8988T (cell line): ENCODE measurements around the gene AP4M1.
"Not testable (repeated sequence)": the region's sequence is repeated elsewhere in the genome, so short reads cannot be mapped to it uniquely, and the experiment has no call there.

Source experiments
- DNase-seq: peaks from one replicate; pipeline ENCODE4 v3.0.0; 2011

The AP4M1 gene

DNA sequence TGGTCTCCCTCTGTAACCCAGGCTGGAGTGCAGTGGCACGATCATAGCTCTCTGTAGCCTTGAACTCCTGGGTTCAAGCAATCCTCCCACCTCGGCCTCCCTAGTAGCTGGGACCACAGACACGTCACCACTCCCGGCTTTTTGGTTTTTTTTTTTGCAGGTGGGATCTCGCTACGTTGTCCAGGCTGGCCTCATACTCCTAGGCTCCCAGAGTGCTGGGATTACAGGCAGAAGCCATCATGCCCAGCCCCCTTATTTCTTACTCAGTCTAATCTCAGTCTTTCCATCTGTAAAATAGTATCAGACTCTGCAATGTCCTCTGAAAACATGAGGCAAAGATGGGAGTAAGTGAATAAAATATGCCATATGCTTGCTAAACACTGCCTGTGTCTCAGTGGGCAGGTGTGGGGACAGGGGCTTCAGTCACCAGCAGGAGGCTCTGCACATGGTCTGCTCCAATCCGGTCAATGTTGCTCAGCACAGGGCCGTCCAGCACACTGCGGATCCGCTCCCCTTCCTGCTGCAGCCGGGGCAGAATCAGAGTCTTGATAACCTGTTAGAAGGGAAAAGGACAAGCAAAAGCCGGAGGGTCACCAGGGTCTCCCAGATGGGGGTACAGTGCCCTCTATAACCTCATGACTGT is 8.2 kb downstream of the AP4M1 start:
- no peak for DNase-seq

- DNase-seq: no peak
Observed at GRCh38 chr7:100111156-100111555, 9.7 kb downstream of the AP4M1 start.

- DNase-seq: no peak
Observed at GRCh38 chr7:100111914-100112313, 10.5 kb downstream of the AP4M1 start.

- DNase-seq: no peak
Observed at GRCh38 chr7:100115026-100115425, 13.6 kb downstream of the AP4M1 start.

DNA sequence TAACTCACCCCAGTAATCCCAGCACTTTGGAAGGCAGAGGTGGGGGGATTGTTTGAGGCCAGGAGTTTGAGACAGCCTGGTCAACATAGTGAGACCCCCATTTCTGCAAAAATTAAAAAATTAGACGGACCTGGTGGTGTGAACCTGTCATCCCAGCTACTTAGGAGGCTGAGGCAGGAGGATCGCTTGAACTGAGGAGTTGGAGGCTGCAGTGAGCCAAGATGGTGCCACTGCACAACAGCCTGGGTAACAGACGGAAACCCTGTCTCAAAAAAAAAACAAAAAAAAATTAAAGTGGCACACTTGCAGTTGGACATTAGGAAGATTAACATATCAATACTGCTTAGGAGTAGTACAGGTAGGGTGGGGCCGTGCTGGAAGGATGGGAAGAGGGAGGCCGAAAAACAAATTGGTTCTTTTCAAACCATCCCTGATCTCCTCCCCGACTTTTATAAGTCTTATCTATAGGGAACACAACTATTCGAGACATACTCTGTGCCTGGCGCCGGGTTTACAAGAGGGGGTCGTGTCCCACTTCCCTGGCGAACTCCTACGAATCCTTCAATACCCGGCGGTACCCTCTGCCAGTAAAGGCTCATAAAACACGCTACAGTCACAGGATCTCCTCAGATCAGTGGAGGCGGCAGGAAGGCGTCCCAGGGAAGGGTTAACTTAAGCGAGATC is 17.1 kb downstream of the AP4M1 start:
- no peak for DNase-seq

- DNase-seq: peak; percentile 86
Observed at GRCh38 chr7:100119072-100119969, 17.9 kb downstream of the AP4M1 start, which contains the start of the genes CNPY4 and TAF6. Gene CNPY4, plus strand, starts transcription at chr7:100119634. Its CDS starts 111 bp downstream, at chr7:100119745. Gene TAF6, minus strand, starts transcription at chr7:100119358. Its CDS starts 5,149 bp downstream, at chr7:100114209.

GRCh38 chr7:100119970-100120732 is 18.7 kb downstream of the AP4M1 start:
- peak; percentile 59 for DNase-seq

DNA sequence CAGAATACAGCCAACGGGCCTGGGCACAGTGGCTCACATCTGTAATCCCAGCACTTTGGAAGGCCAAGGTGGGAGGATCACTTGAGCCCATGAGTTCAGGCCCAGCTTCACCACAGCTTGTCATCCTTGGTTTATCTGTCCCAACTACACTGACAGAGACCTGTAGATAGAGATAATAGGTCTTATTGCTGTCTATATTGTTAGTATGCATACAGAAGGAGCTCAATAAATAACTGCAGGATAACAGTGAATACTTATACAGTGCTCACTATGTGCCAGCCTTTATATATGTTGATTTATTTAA is 19.2 kb downstream of the AP4M1 start:
- no peak for DNase-seq

- DNase-seq: no peak
Observed at GRCh38 chr7:100122067-100122466, 20.6 kb downstream of the AP4M1 start.

- no peak for DNase-seq
Observed at GRCh38 chr7:100122568-100122967, 21.1 kb downstream of the AP4M1 start.

DNA sequence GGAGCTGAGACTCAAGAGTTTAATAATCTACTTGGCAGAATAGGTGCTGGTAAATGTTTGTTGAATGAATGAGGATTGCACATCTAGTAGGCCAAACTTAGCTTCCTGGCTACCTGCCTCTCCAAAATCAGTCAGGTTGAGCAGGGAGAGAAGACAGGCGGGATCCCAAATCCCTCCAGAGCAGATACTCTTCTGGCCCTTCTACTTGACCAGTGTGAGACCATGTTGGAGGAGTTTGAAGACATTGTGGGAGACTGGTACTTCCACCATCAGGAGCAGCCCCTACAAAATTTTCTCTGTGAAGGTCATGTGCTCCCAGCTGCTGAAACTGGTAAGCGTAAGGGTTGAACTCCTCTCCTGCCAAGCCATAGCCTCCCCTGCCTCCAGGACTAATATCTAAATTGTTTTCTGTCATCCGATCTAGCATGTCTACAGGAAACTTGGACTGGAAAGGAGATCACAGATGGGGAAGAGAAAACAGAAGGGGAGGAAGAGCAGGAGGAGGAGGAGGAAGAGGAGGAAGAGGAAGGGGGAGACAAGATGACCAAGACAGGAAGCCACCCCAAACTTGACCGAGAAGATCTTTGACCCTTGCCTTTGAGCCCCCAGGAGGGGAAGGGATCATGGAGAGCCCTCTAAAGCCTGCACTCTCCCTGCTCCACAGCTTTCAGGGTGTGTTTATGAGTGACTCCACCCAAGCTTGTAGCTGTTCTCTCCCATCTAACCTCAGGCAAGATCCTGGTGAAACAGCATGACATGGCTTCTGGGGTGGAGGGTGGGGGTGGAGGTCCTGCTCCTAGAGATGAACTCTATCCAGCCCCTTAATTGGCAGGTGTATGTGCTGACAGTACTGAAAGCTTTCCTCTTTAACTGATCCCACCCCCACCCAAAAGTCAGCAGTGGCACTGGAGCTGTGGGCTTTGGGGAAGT is 23.1 kb downstream of the AP4M1 start:
- DNase-seq: no peak

GRCh38 chr7:100126239-100126930 is 24.9 kb downstream of the AP4M1 start:
- DNase-seq: no peak

GRCh38 chr7:100126931-100127865 is 25.8 kb downstream of the AP4M1 start, which contains the start of gene MBLAC1:
Gene MBLAC1, plus strand, starts transcription at chr7:100126967. Its CDS starts 429 bp downstream, at chr7:100127396.
- DNase-seq: peak; percentile 65

GRCh38 chr7:100127866-100128636 is 26.6 kb downstream of the AP4M1 start:
- no peak for DNase-seq

DNA sequence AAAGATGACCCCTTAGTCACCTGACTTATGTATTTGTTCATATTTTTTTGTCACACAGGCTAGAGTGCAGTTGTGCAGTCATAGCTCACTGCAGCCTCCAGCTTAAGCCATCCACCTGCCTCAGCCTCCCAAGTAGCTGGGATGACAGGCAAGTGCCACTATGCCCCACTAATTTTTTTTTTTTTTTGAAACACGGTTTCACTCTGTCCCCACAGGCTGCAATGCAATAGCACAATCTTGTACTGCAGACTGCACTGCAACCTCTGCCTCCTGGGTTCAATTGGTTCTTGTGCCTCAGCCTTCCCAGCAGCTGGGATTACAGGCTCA is 27.2 kb downstream of the AP4M1 start:
- no peak for DNase-seq

DNA sequence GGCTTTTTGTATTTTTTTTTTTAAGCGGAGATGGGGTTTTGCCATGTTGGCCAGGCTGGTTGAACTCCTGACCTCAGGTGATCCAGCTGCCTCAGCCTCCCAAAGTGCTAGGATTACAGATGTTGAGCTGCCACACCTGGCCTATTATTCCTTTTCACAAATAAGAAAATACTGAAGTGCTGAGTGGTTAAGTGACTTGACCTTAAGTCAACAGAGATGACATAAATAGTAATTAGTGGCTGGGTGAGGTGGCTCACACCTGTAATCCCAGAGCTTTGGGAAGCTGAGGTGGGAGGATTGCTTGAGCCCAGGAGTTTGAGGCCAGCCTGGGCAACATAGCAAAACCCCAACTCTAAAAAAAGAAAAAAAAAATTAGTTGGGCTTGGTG is 28.8 kb downstream of the AP4M1 start:
- DNase-seq: not testable (repeated sequence)

DNA sequence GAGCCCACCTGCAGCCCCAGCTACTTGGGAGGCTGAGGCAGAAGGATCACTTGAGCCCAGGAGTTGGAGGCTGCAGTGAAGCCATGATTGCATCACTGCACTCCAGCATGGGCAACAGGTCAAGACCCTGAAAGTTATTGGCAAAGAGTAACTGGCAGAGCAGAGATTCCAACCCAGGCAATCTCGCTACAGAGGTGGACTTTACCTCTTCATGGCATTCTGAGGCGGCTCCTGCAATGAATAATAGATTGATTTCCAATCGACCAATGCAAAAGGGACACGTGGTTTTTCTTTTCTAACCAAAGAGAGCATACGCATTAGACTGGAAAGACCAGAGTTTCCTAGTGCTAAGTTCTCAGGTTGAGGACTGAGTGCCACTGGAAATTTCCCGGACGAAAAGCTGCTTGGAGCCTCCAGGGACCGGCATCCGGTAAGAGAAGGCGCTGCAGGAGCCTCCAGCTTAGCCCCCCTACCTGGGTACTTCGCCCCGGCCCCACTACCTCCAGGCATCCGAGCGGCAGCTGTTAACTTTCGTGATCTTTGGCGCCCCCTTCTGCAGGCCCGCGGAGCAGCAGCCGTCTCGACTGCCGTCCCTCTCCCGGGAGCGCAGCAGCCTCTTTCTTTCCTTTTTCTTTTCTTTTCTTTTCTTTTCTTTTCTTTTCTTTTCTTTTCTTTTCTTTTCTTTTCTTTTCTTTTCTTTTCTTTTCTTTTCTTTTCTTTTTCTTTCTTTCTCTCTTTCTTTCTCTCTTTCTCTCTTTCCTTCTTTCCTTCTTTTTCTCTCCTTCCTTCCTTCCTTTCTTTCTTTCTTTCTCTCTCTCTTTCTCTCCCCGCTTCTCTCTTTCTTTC is 29.4 kb downstream of the AP4M1 start:
- peak; percentile 70 for DNase-seq

DNA sequence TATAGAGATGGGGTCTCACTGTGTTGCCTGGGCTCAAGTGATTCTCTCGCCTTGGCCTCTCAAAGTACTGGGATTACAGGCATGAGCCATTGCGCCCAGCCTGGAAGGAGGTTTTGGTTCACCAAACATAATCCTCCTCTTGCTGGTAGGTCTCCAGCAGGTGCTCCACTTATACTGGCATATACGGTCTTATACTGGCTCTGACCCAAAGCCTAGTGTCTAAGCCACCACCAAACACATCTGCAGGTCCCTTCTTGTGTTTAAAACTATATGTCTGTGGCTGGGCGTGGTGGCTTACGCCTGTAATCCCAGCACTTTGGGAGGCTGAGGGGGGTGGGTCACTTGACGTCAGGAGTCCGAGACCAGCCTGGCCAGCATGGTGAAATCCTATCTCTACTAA is 30.7 kb downstream of the AP4M1 start:
- DNase-seq: no peak
